Activated naive CD8-positive, alpha-beta T cell treated with anti-CD3 and anti-CD28 coated beads, Interleukin-2, amount 50 U/mL, for 24 hours (primary cell): Measurements from ENCODE around the gene RALGAPA1.
"Not testable (repeated sequence)": the region's sequence is repeated elsewhere in the genome, so short reads cannot be mapped to it uniquely, and the experiment has no call there.

ENCODE experiments used
- ATAC-seq: fragments of 150-1000 bp; cut with Tn5 transposase; one replicate; pipeline ENCODE4 v1.10.0; 2021
- DNase-seq: peaks from one replicate; pipeline ENCODE4 v3.0.0; 2021
- H3K27ac Mint-ChIP-seq: one replicate; pipeline ENCODE4 v1.8.0; 2021; ENCODE audit warnings: mild to moderate bottlenecking, mixed read lengths
- H3K27me3 Mint-ChIP-seq: one replicate; pipeline ENCODE4 v1.8.0; 2021; ENCODE audit warnings: mixed read lengths
- H3K36me3 Mint-ChIP-seq: one replicate; pipeline ENCODE4 v1.8.0; 2021; ENCODE audit warnings: low read depth, mixed read lengths
- H3K4me1 Mint-ChIP-seq: one replicate; pipeline ENCODE4 v1.8.0; 2021; ENCODE audit warnings: mixed read lengths
- H3K4me3 Mint-ChIP-seq: one replicate; pipeline ENCODE4 v1.8.0; 2021; ENCODE audit warnings: mild to moderate bottlenecking, moderate library complexity, mixed read lengths
- H3K9me3 Mint-ChIP-seq: one replicate; pipeline ENCODE4 v1.8.0; 2021; ENCODE audit warnings: mixed read lengths

The RALGAPA1 gene

DNA sequence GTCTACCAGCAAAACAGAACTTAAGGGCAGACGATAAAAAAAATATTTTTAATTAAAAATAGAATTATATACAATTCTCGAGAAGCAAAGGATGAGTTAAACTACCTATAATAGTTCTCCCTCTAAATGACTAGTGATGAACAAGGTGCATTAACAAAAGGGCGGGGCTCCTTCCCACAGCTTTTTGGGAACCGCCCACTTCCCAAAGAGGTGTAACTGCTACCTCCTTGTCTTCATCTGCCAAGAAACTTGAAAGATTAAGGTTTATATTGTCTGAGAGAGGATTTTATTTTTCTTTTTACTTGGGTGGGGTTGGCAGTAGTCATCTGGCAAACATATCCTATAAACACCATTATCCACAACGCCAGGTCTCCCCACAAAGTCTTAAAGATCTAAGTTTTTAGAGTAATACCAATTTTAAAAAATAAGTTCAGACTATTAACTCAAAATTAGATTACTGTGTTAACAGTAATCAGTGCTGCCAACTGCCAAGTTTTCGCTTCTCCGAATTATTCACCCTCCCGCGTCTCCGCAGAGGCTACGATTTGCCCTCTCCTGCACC, 938 bp downstream of the RALGAPA1 start:
- ATAC-seq: no peak
- peak overlapping the region; percentile 90 for H3K27ac Mint-ChIP-seq
- DNase-seq: peak; percentile 30
- H3K36me3 Mint-ChIP-seq: peaks cover 4% of the 10 kb centered on the region
- peak overlapping the region; percentile 95 for H3K4me3 Mint-ChIP-seq
- H3K9me3 Mint-ChIP-seq: no peaks in the 10 kb centered on the region
- peaks cover 32% of the 10 kb centered on the region for H3K4me1 Mint-ChIP-seq
- H3K27me3 Mint-ChIP-seq: peaks cover 2% of the 10 kb centered on the region

DNA sequence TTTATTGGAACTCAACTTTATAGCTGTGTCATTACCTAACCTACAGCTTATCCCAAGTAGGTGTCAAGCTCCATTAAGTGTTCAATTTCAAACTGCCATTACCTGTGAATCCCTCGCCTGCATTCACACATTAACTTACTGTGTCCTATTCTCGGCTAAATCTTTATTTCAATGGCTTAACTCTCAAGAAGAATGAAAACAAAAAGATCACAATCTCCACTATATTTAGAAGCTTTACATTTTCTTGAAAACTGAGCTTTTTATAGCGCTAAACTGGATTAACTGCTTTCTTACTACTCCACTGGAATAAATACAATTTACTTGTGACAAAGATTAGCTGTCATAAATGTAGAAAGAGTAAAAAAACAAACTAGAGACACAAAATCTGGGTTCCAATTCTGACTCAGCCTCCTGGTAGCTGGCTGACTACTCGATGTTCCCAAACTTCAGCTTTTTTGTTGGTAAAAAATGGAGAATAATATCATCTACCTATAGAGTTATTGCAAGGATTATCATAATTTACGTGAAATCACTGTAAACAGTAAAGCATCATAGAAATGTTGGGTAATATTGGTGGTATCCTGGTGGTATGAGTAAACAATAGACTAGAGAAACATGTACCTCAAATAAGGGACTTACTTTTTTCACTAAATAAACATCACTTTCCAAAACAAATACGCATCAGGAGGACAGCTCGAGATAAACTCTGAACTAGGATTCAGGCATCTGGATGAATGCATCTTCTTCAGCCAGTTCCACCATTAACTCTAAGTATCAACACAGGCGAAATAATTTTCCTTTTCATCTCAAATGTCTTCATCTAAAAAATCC, 1.7 kb downstream of the RALGAPA1 start:
- DNase-seq (no peak), ATAC-seq (no peak)
- peak overlapping the region; percentile 90 for H3K27ac Mint-ChIP-seq
- H3K4me1 Mint-ChIP-seq: peaks cover 37% of the 10 kb centered on the region
- H3K36me3 Mint-ChIP-seq: peaks cover 8% of the 10 kb centered on the region
- no peaks in the 10 kb centered on the region for H3K9me3 Mint-ChIP-seq
- H3K4me3 Mint-ChIP-seq: peak overlapping the region; percentile 95
- H3K27me3 Mint-ChIP-seq: peaks cover 2% of the 10 kb centered on the region

DNA sequence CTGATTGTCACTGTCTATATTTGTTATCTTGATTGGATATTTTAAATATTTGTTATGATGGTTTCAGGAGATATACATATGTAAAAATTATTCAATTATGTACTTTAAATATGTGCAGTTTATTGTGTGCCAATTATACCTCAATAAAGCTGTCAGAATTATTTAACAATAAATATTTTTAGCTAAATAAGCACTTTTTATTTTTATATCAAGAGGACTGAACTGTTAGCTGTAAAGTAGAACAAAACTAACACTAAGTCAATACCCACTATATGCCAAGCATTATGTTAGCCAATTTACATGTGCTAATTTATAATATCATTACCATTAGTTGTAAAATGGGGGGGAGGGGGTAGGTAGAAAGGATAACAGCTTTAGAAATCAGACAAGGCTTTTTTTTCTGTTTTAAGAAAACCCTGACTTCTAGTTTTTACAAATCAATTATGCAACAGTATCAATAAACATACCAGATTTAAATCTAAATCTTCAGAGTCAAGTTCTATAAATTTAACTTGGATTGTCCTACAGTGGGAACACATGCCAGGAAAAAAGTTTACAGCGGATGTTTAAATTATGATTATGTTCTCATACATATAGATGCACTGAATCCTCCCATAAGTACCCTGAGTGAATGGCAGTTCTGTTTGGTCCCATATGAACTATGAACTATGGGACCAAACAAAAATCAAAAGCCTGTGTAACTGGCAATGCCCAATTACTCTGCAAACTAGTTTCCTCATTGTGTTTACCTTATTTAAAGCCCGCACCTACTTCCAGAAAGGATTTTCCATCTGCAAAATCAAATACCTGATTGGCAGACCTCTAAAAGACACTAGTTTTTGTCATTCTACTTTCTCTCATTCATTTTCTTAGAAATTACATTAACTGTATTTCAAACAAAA, 2.8 kb downstream of the RALGAPA1 start:
- Mint-ChIP-seq H3K9me3 (no peaks in the 10 kb centered on the region), H3K4me3 (no peak overlapping the region), H3K36me3 (peaks cover 9% of the 10 kb centered on the region), H3K4me1 (peaks cover 38% of the 10 kb centered on the region), H3K27ac (no peak overlapping the region), H3K27me3 (peaks cover 2% of the 10 kb centered on the region)
- no peak for ATAC-seq
- DNase-seq: no peak

DNA sequence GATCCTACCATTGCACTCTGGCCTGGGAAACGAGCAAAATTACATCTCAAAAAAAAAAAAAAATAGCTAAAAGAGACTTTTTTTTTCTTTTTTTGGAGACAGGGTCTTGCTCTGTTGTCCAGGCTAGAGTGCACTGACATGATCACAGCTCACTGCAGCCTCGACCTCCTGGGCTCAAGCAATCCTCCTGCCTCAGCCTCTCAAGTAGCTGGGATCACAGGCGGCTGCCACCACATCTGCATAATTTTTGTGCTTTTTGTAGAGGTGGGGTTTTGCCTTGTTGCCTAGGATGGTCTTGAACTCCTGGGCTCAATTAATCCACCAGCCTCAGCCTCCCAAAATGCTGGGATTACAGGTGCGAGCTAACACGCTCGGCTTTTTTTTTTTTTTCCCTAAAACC, 11.3 kb downstream of the RALGAPA1 start:
- H3K4me3 Mint-ChIP-seq: no peak overlapping the region
- H3K27me3 Mint-ChIP-seq: no peaks in the 10 kb centered on the region
- no peaks in the 10 kb centered on the region for H3K9me3 Mint-ChIP-seq
- peaks cover 23% of the 10 kb centered on the region for H3K4me1 Mint-ChIP-seq
- H3K27ac Mint-ChIP-seq: no peak overlapping the region
- no peak for ATAC-seq
- peaks cover 4% of the 10 kb centered on the region for H3K36me3 Mint-ChIP-seq
- no peak for DNase-seq

DNA sequence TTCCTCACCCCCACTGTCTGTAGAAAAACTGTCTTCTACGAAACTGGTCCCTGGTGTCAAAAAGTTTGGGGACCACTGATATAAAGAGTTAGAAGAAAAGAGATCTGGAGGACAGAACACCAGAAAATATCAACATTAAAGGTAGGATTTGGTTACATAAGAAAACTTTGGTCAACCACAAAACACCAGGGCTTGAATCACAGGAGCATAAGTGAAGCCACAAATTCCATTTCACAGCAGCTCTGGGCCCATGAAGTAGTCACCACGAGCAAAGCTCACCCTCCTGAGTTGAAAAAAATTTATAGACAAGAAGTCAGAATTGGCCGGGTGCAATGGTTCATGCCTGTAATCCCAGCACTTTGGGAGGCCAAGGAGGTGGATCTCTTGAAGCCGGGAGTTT, 19.4 kb downstream of the RALGAPA1 start:
- ATAC-seq (peak; percentile 90), DNase-seq (no peak)
- no peak overlapping the region for H3K4me3 Mint-ChIP-seq
- peaks cover 28% of the 10 kb centered on the region for H3K4me1 Mint-ChIP-seq
- H3K36me3 Mint-ChIP-seq: peaks cover 15% of the 10 kb centered on the region
- no peaks in the 10 kb centered on the region for H3K27me3 Mint-ChIP-seq
- H3K27ac Mint-ChIP-seq: peak overlapping the region; percentile 65
- no peaks in the 10 kb centered on the region for H3K9me3 Mint-ChIP-seq

DNA sequence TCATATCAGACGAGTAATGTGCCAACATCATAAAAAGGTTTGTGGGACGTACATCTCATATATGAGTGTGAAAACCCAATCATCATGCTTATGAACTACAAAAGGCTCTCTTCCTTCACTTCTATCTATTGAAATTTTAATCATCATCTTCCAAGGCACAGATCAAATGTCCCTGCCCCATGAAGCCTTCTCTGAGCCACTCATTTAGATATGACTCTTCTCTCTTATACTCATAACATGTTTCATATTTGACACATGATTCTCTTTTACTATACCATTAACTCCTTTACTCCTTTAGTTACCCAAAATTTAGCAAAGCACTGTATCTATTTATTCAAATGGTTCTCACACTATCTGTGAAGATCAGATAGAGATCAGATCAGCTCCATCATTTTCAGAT, 22.2 kb downstream of the RALGAPA1 start:
- DNase-seq (no peak), ATAC-seq (peak; percentile 33)
- H3K4me3 Mint-ChIP-seq: no peak overlapping the region
- H3K9me3 Mint-ChIP-seq: peaks cover 5% of the 10 kb centered on the region
- H3K27ac Mint-ChIP-seq: no peak overlapping the region
- no peaks in the 10 kb centered on the region for H3K27me3 Mint-ChIP-seq
- H3K36me3 Mint-ChIP-seq: peaks cover 21% of the 10 kb centered on the region
- H3K4me1 Mint-ChIP-seq: peaks cover 34% of the 10 kb centered on the region

DNA sequence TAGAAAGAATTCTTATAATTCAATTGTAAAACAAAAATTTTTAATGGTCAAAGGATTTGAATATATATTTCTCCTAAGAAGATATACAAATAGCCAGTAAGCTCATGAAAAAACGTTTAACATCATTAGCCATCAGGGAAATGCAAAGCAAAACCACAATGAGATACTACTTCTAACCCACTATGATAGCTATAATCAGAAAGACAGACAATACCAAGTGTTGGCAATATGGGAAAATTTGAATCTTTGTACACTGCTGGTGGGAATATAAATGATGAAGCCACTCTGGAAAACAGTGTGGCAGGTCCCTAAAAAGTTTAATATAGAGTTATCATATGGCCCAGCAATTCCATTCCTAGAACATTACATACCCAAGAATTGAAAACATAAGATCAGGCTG, 25.4 kb downstream of the RALGAPA1 start:
- H3K36me3 Mint-ChIP-seq: peaks cover 24% of the 10 kb centered on the region
- no peak overlapping the region for H3K27ac Mint-ChIP-seq
- peaks cover 19% of the 10 kb centered on the region for H3K4me1 Mint-ChIP-seq

DNA sequence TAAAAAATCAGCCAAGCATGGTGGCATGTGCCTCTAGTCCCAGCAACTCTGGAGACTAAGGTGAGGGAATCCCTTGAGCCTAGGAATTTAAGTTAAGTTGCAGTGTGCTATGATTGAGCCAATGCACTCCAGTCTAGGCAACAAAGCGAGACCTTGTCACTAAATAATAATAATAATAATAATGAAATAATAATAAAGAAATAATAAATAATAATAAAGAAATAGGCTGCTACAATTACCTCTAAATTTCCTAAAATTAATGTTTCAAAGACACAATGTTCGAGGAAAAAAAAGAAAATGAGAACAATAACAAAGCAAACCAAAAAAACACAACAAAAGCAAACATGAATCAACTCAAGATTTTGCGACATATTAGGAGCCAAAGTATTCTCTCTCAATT, 29.7 kb downstream of the RALGAPA1 start:
- Mint-ChIP-seq H3K27me3 (no peaks in the 10 kb centered on the region), H3K9me3 (peaks cover 21% of the 10 kb centered on the region), H3K27ac (no peak overlapping the region), H3K4me1 (peaks cover 9% of the 10 kb centered on the region), H3K4me3 (no peak overlapping the region), H3K36me3 (peaks cover 22% of the 10 kb centered on the region)
- DNase-seq (no peak), ATAC-seq (no peak)

More for the DNA sequence above, 25.4 kb downstream of the RALGAPA1 start:
- DNase-seq (no peak), ATAC-seq (no peak)
- Mint-ChIP-seq H3K9me3 (peaks cover 21% of the 10 kb centered on the region), H3K27me3 (no peaks in the 10 kb centered on the region), H3K4me3 (no peak overlapping the region)

DNA sequence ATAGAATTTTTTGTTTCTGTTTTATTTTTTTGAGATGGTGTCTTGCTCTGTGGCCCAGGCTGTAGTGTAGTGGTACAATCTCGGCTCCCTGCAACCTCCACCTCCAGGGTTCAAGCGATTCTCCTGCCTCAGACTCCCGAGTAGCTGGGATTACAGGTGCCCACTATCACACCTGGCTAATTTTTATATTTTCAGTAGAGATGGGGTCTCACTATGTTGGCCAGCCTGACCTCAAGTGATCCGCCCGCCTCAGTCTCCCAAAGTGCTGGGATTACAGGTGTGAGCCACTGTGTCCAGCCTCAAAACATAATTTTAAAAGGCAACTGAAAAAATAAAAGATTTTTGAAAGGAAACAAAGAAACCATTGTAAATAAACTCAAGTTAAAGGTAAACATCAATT, 31.5 kb downstream of the RALGAPA1 start:
- H3K27me3 Mint-ChIP-seq, DNase-seq, H3K4me3 Mint-ChIP-seq, H3K27ac Mint-ChIP-seq, ATAC-seq, H3K4me1 Mint-ChIP-seq: not testable (repeated sequence)
- peaks cover 22% of the 10 kb centered on the region for H3K36me3 Mint-ChIP-seq
- H3K9me3 Mint-ChIP-seq: peaks cover 18% of the 10 kb centered on the region

DNA sequence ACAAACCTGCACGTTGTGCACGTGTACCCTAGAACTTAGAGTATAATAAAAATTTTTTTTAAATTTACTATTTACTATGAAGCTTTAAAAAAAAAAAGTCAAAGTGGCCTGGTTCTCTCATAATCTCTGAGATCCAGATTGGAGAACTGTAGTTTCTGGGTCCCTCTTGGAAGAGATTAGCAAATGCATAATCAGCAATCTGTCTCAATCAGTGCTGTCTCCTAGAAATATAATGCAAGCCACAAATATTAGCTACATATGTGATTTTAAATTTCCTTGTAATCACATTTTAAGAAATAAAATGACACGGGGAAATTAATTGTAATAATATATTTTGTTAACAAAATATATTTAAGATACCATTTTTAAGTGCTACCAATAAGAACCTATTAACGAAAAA, 32.3 kb downstream of the RALGAPA1 start:
- DNase-seq: no peak

DNA sequence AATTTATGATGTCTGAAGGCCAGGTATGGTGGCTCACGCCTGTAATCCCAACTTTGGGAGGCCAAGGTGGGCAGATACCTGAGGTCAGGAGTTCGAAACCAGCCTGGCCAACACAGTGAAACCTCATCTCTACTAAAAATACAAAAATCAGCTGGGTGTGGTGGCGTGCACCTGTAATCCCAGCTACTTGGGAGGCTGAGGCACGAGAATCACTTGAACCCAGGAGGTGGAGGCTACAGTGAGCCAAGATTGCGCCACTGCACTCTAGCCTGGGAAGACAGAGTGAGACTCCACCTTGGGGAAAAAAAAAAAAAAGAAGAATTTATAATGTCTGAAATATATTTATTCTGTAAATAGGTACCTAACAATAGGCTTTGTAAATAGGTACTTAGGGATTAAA, 33.0 kb downstream of the RALGAPA1 start:
- not testable (repeated sequence) for H3K4me3 Mint-ChIP-seq, H3K4me1 Mint-ChIP-seq, H3K27me3 Mint-ChIP-seq, ATAC-seq, H3K27ac Mint-ChIP-seq, H3K9me3 Mint-ChIP-seq, DNase-seq
- H3K36me3 Mint-ChIP-seq: peaks cover 14% of the 10 kb centered on the region

More for the DNA sequence above, 32.3 kb downstream of the RALGAPA1 start:
- H3K9me3 Mint-ChIP-seq: peaks cover 16% of the 10 kb centered on the region
- H3K27ac Mint-ChIP-seq: no peak overlapping the region
- peaks cover 20% of the 10 kb centered on the region for H3K36me3 Mint-ChIP-seq
- no peaks in the 10 kb centered on the region for H3K27me3 Mint-ChIP-seq
- no peak overlapping the region for H3K4me3 Mint-ChIP-seq
- no peak for ATAC-seq
- H3K4me1 Mint-ChIP-seq: peaks cover 3% of the 10 kb centered on the region

DNA sequence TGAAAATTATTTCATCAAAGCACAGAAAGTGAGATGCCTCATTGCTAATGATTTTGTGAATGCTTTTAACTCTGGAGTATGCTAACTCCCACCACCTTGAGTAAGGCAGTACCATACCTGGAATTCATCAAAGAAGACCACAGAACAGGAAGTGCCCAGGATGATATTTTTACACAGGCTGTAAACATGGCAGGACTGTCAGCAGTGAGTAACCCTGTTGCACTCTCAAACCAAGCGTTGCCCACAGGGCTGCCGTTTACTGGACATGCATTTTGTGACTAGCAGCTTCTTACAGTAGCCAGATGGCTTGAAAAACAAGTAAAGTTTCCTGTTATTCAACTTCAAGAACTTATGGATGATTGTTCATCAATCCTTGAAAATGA, 42.4 kb downstream of the RALGAPA1 start:
- DNase-seq (no peak), ATAC-seq (peak; percentile 89)
- Mint-ChIP-seq H3K36me3 (peaks cover 9% of the 10 kb centered on the region), H3K4me3 (no peak overlapping the region), H3K27ac (no peak overlapping the region), H3K9me3 (no peaks in the 10 kb centered on the region), H3K4me1 (peaks cover 18% of the 10 kb centered on the region), H3K27me3 (no peaks in the 10 kb centered on the region)

DNA sequence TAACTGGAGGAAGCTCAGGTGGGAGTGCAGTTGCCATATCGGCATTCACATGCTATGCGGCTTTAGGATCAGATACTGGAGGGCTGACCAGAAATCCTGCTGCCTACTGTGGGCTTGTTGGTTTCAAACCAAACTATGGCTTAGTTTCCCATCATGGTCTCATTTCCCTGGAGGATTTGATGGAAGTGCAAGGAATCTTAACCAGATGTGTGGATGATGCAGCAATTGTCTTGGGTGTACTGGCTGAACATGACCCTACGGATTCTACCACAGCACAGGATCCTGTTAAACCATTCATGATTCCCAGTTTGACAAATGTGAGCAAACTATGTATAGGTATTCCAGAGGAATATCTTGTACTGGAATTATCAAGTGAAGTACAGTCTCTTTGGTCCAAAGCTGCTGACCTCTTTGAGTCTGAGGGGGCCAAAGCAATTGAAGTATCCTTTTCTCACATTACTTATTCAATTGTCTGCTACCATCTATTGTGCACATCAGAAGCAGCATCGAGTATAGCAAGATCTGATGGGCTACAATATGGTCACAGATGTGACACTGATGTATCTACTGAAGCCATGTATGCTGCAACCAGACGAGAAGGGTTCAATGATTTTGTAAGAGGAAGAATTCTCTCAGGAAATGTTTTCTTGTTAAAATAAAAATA, 42.9 kb downstream of the RALGAPA1 start:
- Mint-ChIP-seq H3K9me3 (no peaks in the 10 kb centered on the region), H3K27ac (no peak overlapping the region), H3K4me1 (peaks cover 18% of the 10 kb centered on the region)

DNA sequence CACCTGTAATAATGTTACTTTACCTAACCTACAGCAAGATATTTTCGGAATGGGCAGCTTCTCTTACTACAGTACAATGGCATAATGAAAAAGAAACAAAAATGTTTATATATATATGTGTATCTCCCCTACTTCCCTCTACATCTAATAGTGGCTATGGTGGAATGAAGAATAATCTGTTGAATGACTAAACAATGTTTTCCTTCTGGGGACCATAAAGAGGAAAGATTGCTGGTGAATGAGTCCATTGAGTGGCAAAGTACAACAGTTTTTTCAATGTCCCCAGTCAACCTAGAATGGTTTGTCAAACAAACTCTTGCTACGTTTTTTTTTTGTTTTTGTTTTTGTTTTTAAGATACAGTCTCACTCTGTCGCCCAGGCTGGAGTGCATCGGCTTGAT, 47.2 kb downstream of the RALGAPA1 start:
- Mint-ChIP-seq H3K27me3 (no peaks in the 10 kb centered on the region), H3K36me3 (peaks cover 15% of the 10 kb centered on the region), H3K9me3 (no peaks in the 10 kb centered on the region), H3K4me3 (no peak overlapping the region), H3K27ac (no peak overlapping the region), H3K4me1 (peaks cover 16% of the 10 kb centered on the region)
- DNase-seq (no peak), ATAC-seq (no peak)

More for the DNA sequence above, 42.9 kb downstream of the RALGAPA1 start:
- ATAC-seq: no peak
- no peak for DNase-seq
- H3K36me3 Mint-ChIP-seq: peaks cover 9% of the 10 kb centered on the region
- no peaks in the 10 kb centered on the region for H3K27me3 Mint-ChIP-seq
- H3K4me3 Mint-ChIP-seq: no peak overlapping the region
